Thyroid gland (tissue), 4 donors: ENCODE data around the gene RAB13.

Experiments
- CTCF ChIP-seq, 6 experiments: fragments of 200-600 bp in 3 of 6; fragments of 450-650 bp in 3 of 6; sonication (generic) in 3 of 6; IDR thresholded peaks; one replicate each; pipeline ENCODE4 v1.5.1; 2016 to 2019; ENCODE audit warnings: antibody characterized with exemption in 6 of 6, mild to moderate bottlenecking in 2 of 6, inconsistent platforms in 1 of 6, moderate library complexity in 1 of 6
- POLR2A ChIP-seq, 2 donors: fragments of 450-650 bp; IDR thresholded peaks; one replicate each; pipeline ENCODE4 v1.6.1; 2017; ENCODE audit warnings: antibody characterized with exemption in 2 of 2, mild to moderate bottlenecking in 2 of 2, moderate library complexity in 1 of 2

- TF ChIP-seq CTCF (IDR thresholded peaks at IDR 0.05) (no peak), POLR2A (IDR thresholded peaks at IDR 0.05) (no peak)
Observed at GRCh38 chr1:153945131-153945794, 40.9 kb downstream of the RAB13 start.
